H1 (cell line): ENCODE measurements around the gene UBL4A. TPM values are rescaled to one million over a fixed set of nuclear protein-coding genes. Genes with fewer than 3 reads are reported as not detected.

Source experiments
- FOSL1 ChIP-seq: IDR thresholded peaks from 2 replicates; pipeline ENCODE4 v1.6.1; 2011; ENCODE audit warnings: mild to moderate bottlenecking, low read depth, low read length, moderate library complexity; ENCODE audit not compliant: insufficient read depth
- SAP30 ChIP-seq: fragments of 300-600 bp; sonication (generic); IDR thresholded peaks from 2 replicates; pipeline ENCODE4 v1.7.1; 2012; ENCODE audit warnings: low read length, moderate library complexity, mild to moderate bottlenecking, inconsistent platforms; ENCODE audit not compliant: insufficient read depth, insufficient replicate concordance
- polyA plus RNA-seq, 7 experiments: library from polyadenylated mRNA; depleted of rRNA in 3 of 7; stranded (reverse) in 5 of 7; unstranded in 2 of 7; fragments of >200 nt in 5 of 7; fragments of 200-250 nt in 2 of 7; gene quantifications; 1 replicate in 5 of 7; 2 replicates in 1 of 7; 4 replicates in 1 of 7; pipeline versions ENCODE4 v1.2.1 to v1.2.3, GENCODE V29; 2011 to 2013; ENCODE audit warnings: missing spikeins in 2 of 7, mixed read lengths in 2 of 7
- total RNA-seq: library from RNA; stranded (reverse); fragmentation: NEBNext Ultra II Directional; extraction: Animal tissue kit (Norgen Biotek cat#: 25700); gene quantifications from 2 replicates; pipeline ENCODE4 v1.2.1, GENCODE V29; 2021

The UBL4A gene
- total and polyA plus RNA-seq, 2 of the 8 experiments (the other 6 are each of a cell fraction or from before 2014, with no cell fraction given) = 23.1 to 31.7 TPM

DNA sequence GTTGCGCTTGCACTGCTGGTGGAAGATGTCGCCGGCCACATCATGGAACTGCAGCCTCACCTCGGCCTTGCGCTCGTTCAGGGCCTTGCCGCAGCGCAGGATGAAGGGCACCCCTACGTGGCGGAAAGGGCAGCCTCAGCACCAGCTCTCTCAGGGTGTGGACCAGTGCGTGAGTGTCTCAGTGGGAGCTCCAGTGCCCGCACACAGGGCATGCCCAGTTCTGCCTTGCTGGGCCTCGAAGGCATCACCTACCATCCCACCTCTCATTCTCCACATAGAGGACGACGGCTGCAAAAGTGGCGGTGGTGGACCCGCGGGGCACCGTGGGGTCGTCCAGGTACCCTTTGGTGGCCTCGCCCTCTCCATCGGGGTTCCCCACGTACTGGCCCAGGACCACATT is 46.3 kb upstream of the UBL4A start (continued):
- TF ChIP-seq SAP30 (no peak), FOSL1 (no peak)
- TF ChIP-seq, all 59 proteins: peak for 0
